Measurements from ENCODE around the gene MGST3. TPM values are rescaled to one million over a fixed set of nuclear protein-coding genes. Genes with fewer than 3 reads are reported as not detected.

The MGST3 gene
- total RNA-seq, 1 experiment from 2014 or later = 103 TPM

- Histone ChIP-seq H3K4me1 (ENCODE audit: control insufficient read depth, insufficient read depth, low read length) (no peaks in the 10 kb centered on the region), H3K27ac (ENCODE audit: low read length) (no peak overlapping the region), H3K27me3 (ENCODE audit: control insufficient read depth, insufficient read depth, low read length) (no peaks in the 10 kb centered on the region), H3K4me3 (ENCODE audit: low read depth in 2 of 2, low read length in 2 of 2) (no peak overlapping the region), H3K36me3 (ENCODE audit: control insufficient read depth, insufficient read depth, low read length) (peaks cover 2% of the 10 kb centered on the region; the same call in 1 of the 2 replicates), H3K9me3 (ENCODE audit: control insufficient read depth, insufficient read depth, low read depth, low read length) (no peaks in the 10 kb centered on the region)
- ATAC-seq (no peak), DNase-seq (ENCODE audit: low read depth, low spot score) (no peak)
- CTCF ChIA-PET = no interaction called here
- POLR2A ChIA-PET = no interaction called here
- in situ Hi-C loops (cut with HindIII; ENCODE audit: low pct_unique_long_range_greater_than_20kb, low sequenced_read_pairs) (no loop called here), intact Hi-C loops (cut with micrococcal nuclease; ENCODE audit: unreplicated experiment) (no loop called here)
- no TSS peak for BruUV-seq (replicated peaks)
- no peak for TF ChIP-seq POLR2AphosphoS5 (IDR thresholded peaks at IDR 0.05; ENCODE audit: low read depth, low read length)
- TF ChIP-seq REST (IDR thresholded peaks at IDR 0.05; ENCODE audit: insufficient read depth in 1 of 2, low read depth in 2 of 2, low read length in 1 of 2) = no peak
- no peak for TF ChIP-seq SIN3A (IDR thresholded peaks at IDR 0.05; ENCODE audit: borderline replicate concordance, insufficient read depth, low read depth, low read length)
- TF ChIP-seq, protein P1, sequence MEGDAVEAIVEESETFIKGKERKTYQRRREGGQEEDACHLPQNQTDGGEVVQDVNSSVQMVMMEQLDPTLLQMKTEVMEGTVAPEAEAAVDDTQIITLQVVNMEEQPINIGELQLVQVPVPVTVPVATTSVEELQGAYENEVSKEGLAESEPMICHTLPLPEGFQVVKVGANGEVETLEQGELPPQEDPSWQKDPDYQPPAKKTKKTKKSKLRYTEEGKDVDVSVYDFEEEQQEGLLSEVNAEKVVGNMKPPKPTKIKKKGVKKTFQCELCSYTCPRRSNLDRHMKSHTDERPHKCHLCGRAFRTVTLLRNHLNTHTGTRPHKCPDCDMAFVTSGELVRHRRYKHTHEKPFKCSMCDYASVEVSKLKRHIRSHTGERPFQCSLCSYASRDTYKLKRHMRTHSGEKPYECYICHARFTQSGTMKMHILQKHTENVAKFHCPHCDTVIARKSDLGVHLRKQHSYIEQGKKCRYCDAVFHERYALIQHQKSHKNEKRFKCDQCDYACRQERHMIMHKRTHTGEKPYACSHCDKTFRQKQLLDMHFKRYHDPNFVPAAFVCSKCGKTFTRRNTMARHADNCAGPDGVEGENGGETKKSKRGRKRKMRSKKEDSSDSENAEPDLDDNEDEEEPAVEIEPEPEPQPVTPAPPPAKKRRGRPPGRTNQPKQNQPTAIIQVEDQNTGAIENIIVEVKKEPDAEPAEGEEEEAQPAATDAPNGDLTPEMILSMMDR (IDR thresholded peaks at IDR 0.05) = no peak
- no peak for TF ChIP-seq TCF7L2 (IDR thresholded peaks at IDR 0.05; ENCODE audit: low read depth, low read length)
These were observed 44.8 kb downstream of the MGST3 start for GRCh38 chr1:165675794-165676193.

- in situ Hi-C loops (cut with HindIII; ENCODE audit: low pct_unique_long_range_greater_than_20kb, low sequenced_read_pairs) = no loop called here
- no peak for ATAC-seq
- ChIA-PET CTCF (no interaction called here), POLR2A (no interaction called here)
- no peaks in the 10 kb centered on the region for H3K9me3 ChIP-seq (ENCODE audit: control insufficient read depth, insufficient read depth, low read depth, low read length)
- peaks cover 2% of the 10 kb centered on the region; the same call in 1 of the 2 replicates for H3K36me3 ChIP-seq (ENCODE audit: control insufficient read depth, insufficient read depth, low read length)
- BruUV-seq (replicated peaks) = no TSS peak
- intact Hi-C loops (cut with micrococcal nuclease; ENCODE audit: unreplicated experiment) = no loop called here
- no peaks in the 10 kb centered on the region for H3K4me1 ChIP-seq (ENCODE audit: control insufficient read depth, insufficient read depth, low read length)
- H3K27ac ChIP-seq (ENCODE audit: low read length) = no peak overlapping the region
- H3K27me3 ChIP-seq (ENCODE audit: control insufficient read depth, insufficient read depth, low read length) = no peaks in the 10 kb centered on the region
- no peak overlapping the region for H3K4me3 ChIP-seq (ENCODE audit: low read depth in 2 of 2, low read length in 2 of 2)
- no peak for DNase-seq (ENCODE audit: low read depth, low spot score)
- TF ChIP-seq REST (IDR thresholded peaks at IDR 0.05; ENCODE audit: insufficient read depth in 1 of 2, low read depth in 2 of 2, low read length in 1 of 2) = no peak
These were observed 47.5 kb downstream of the MGST3 start for GRCh38 chr1:165678509-165678908.

Measured in Panc1 (cell line).